Astrocyte of the cerebellum (primary cell): ENCODE results near the gene CHAC1.

Source experiments
- DNase-seq: peaks from one replicate; pipeline ENCODE4 v3.0.0-alpha.2; 2011; ENCODE audit warnings: low read depth
- H3K4me3 ChIP-seq: 2 replicates; pipeline ENCODE4 v1.5.1; 2011; ENCODE audit warnings: mild to moderate bottlenecking, low read depth, low read length, moderate library complexity
- CTCF ChIP-seq: IDR thresholded peaks from 2 replicates; pipeline ENCODE4 v1.5.1; 2012; ENCODE audit warnings: low read length, low read depth, moderate library complexity, mild to moderate bottlenecking; ENCODE audit errors: missing control alignments
- in situ Hi-C: cut with HindIII; loops from 2 replicates; pipeline ENCODE4 v1.10.0; 2017; ENCODE audit warnings: low sequenced_read_pairs

Gene CHAC1

DNA sequence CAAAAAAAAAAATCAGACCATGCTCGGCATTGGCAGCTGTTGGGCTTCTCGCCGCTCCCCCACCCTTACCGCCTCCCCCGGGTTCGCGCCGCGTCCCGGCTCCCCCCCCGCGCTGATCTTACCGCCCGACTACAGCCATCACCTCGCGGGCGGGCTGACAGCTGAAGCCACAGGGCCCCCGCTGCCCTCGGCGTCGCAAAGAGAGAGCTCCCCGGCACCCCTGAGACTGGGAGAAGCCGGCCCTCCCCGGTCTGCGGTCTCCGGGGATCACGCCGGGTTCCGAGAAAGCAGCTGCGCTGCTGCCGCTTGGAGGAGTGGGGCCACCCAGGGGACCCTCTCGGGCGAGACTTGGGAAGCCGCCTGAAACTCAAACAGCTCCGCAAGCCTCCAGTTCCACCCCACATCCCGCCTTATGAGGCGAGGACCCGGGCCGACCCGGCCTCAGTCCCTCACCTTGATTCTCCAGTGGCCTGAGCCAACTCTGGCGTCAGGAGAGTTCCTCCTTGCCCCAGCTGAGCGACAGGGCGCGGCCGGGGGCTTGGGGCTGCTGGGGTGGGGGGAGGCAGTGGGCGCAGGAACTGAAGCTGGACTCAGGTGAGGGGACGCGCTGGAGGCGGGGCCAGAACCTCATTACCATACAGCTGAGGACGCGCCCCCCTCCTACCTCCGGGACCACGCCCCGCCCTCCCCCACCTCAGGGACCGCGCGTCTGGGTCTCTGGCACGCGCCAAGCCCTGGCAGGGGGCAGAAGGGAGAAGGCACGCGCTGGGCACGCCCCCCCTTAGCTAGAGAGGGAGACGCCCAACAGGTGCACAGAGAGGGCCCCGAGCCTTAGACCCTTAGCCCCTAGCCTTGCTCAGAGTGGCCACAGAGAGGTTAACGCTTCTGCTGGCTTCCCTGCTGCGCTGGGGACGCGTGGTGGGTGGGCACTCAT is 25.1 kb upstream of the CHAC1 start:
- in situ Hi-C loops, result no loop called here
- DNase-seq, result no peak
- no peak for TF ChIP-seq CTCF
- peak overlapping the region; percentile 30 for H3K4me3 ChIP-seq

GRCh38 chr15:40928821-40929659 is 24.2 kb upstream of the CHAC1 start, which contains the start of gene DLL4:
DLL4 (plus strand) TSS chr15:40929340; CDS start chr15:40929669, 329 bp downstream.
- in situ Hi-C loops, result no loop called here
- no peak for TF ChIP-seq CTCF
- no peak for DNase-seq
- H3K4me3 ChIP-seq, result peak within 1 kb of the TSS; percentile 30

- DNase-seq, result no peak
- TF ChIP-seq CTCF, result no peak
- peak overlapping the region; percentile 30 for H3K4me3 ChIP-seq
- in situ Hi-C loops, result no loop called here
Measured at GRCh38 chr15:40929660-40930429, 23.4 kb upstream of the CHAC1 start.

GRCh38 chr15:40930430-40931299 is 22.6 kb upstream of the CHAC1 start:
- in situ Hi-C loops, result no loop called here
- TF ChIP-seq CTCF, result peak; percentile 34
- H3K4me3 ChIP-seq, result peak overlapping the region; percentile 30
- no peak for DNase-seq

DNA sequence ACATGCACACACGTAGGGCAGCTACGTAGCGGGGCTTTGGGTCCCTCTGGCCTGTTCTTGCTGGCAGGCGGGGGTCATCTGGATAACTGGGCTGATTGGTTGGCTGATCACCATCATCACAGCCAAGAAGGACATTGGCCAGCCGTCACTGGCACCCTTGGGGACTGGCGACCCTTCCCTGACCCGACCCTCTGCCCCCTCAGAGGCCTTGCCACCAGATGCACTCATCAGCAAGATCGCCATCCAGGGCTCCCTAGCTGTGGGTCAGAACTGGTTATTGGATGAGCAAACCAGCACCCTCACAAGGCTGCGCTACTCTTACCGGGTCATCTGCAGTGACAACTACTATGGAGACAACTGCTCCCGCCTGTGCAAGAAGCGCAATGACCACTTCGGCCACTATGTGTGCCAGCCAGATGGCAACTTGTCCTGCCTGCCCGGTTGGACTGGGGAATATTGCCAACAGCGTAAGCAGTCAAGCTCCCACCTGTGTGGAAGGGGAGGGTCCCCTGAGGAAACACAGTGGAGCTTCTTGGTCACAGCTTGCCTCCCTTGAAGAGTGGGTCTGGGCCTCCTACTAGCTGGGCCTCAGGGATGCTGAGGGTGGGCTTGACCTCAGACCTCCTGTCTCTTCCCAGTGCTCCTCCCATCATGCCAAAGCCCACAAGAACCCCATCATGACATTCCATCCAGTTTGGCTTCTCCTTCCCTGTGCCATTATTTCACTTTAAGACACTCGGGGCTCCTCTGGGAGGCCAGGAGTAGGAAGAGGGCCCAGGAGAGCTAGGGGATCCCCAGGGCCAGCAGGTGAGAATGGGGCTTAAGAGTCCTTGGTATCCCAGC is 21.8 kb upstream of the CHAC1 start:
- no peak for DNase-seq
- H3K4me3 ChIP-seq, result no peak overlapping the region
- in situ Hi-C loops, result no loop called here
- TF ChIP-seq CTCF, result no peak
